Endothelial cell (in vitro differentiated cells): ENCODE data around the gene AP3S1. TPM values are rescaled to one million over a fixed set of nuclear protein-coding genes. Genes with fewer than 3 reads are reported as not detected.
"Not testable (repeated sequence)": the region's sequence is repeated elsewhere in the genome, so short reads cannot be mapped to it uniquely, and the experiment has no call there.

ENCODE experiments used
- DNase-seq: peaks from one replicate; pipeline ENCODE4 v3.0.0; 2021; ENCODE audit warnings: low spot score
- H3K27ac Mint-ChIP-seq: one replicate; pipeline ENCODE4 v1.8.0; 2021; ENCODE audit warnings: mixed read lengths, inconsistent platforms; ENCODE audit not compliant: unreplicated experiment
- H3K27me3 Mint-ChIP-seq: one replicate; pipeline ENCODE4 v1.8.0; 2021; ENCODE audit warnings: mild to moderate bottlenecking, moderate library complexity, mixed read lengths, inconsistent platforms; ENCODE audit not compliant: unreplicated experiment
- H3K36me3 Mint-ChIP-seq: one replicate; pipeline ENCODE4 v1.8.0; 2021; ENCODE audit warnings: mild to moderate bottlenecking, low read depth, mixed read lengths, inconsistent platforms; ENCODE audit not compliant: unreplicated experiment
- H3K4me1 Mint-ChIP-seq: one replicate; pipeline ENCODE4 v1.8.0; 2021; ENCODE audit warnings: mild to moderate bottlenecking, mixed read lengths, inconsistent platforms; ENCODE audit not compliant: unreplicated experiment
- H3K4me3 Mint-ChIP-seq: one replicate; pipeline ENCODE4 v1.8.0; 2021; ENCODE audit warnings: mild to moderate bottlenecking, mixed read lengths, inconsistent platforms; ENCODE audit not compliant: unreplicated experiment
- H3K9me3 Mint-ChIP-seq: one replicate; pipeline ENCODE4 v1.8.0; 2021; ENCODE audit warnings: mixed read lengths, inconsistent platforms; ENCODE audit not compliant: unreplicated experiment
- CTCF ChIP-seq: fragments of 200-600 bp; sonication (generic); IDR thresholded peaks from one replicate; pipeline ENCODE4 v1.5.0; 2021; ENCODE audit warnings: antibody characterized with exemption; ENCODE audit not compliant: unreplicated experiment
- total RNA-seq: library from RNA; stranded (reverse); fragmentation: NEBNext Ultra II Directional; extraction: Animal tissue kit (Norgen Biotek cat#: 25700); gene quantifications from one replicate; pipeline ENCODE4 v1.2.1, GENCODE V29; 2021; ENCODE audit not compliant: unreplicated experiment

Gene AP3S1
- total RNA-seq, 1 donor from 2014 or later = 118 TPM

GRCh38 chr5:115873392-115873791 lies 31.7 kb downstream of the AP3S1 start:
- H3K27me3 Mint-ChIP-seq = no peaks in the 10 kb centered on the region
- no peaks in the 10 kb centered on the region for H3K9me3 Mint-ChIP-seq
- no peak overlapping the region for H3K27ac Mint-ChIP-seq
- no peak overlapping the region for H3K4me3 Mint-ChIP-seq
- H3K36me3 Mint-ChIP-seq = no peaks in the 10 kb centered on the region
- TF ChIP-seq CTCF = no peak
- no peaks in the 10 kb centered on the region for H3K4me1 Mint-ChIP-seq
- no peak for DNase-seq

- Mint-ChIP-seq H3K27ac (no peak overlapping the region), H3K4me3 (no peak overlapping the region), H3K27me3 (no peaks in the 10 kb centered on the region), H3K9me3 (no peaks in the 10 kb centered on the region), H3K36me3 (no peaks in the 10 kb centered on the region), H3K4me1 (no peaks in the 10 kb centered on the region)
- DNase-seq = no peak
- TF ChIP-seq CTCF = peak; percentile 47
These were observed 33.7 kb downstream of the AP3S1 start for GRCh38 chr5:115875447-115875846.

- not testable (repeated sequence) for H3K27me3 Mint-ChIP-seq, H3K4me1 Mint-ChIP-seq, H3K4me3 Mint-ChIP-seq, H3K27ac Mint-ChIP-seq, H3K36me3 Mint-ChIP-seq, H3K9me3 Mint-ChIP-seq, DNase-seq
These were observed 35.6 kb downstream of the AP3S1 start for GRCh38 chr5:115877342-115877741.

GRCh38 chr5:115882434-115882833 lies 40.7 kb downstream of the AP3S1 start:
- not testable (repeated sequence) for H3K4me1 Mint-ChIP-seq, H3K9me3 Mint-ChIP-seq, H3K4me3 Mint-ChIP-seq, H3K27ac Mint-ChIP-seq, DNase-seq, H3K27me3 Mint-ChIP-seq
- peaks cover 11% of the 10 kb centered on the region for H3K36me3 Mint-ChIP-seq

- no peak for DNase-seq
- Mint-ChIP-seq H3K9me3 (no peaks in the 10 kb centered on the region), H3K4me3 (no peak overlapping the region), H3K27ac (no peak overlapping the region), H3K27me3 (no peaks in the 10 kb centered on the region), H3K4me1 (no peaks in the 10 kb centered on the region), H3K36me3 (peaks cover 11% of the 10 kb centered on the region)
- no peak for TF ChIP-seq CTCF
These were observed 43.0 kb downstream of the AP3S1 start for GRCh38 chr5:115884704-115885103.

- H3K27ac Mint-ChIP-seq, H3K4me3 Mint-ChIP-seq, DNase-seq, H3K27me3 Mint-ChIP-seq, H3K4me1 Mint-ChIP-seq, H3K9me3 Mint-ChIP-seq: not testable (repeated sequence)
- H3K36me3 Mint-ChIP-seq = peaks cover 11% of the 10 kb centered on the region
These were observed 43.5 kb downstream of the AP3S1 start for GRCh38 chr5:115885208-115885607.

- DNase-seq = no peak
- Mint-ChIP-seq H3K4me1 (no peaks in the 10 kb centered on the region), H3K4me3 (no peak overlapping the region), H3K27me3 (no peaks in the 10 kb centered on the region), H3K9me3 (no peaks in the 10 kb centered on the region), H3K36me3 (peaks cover 5% of the 10 kb centered on the region), H3K27ac (no peak overlapping the region)
- TF ChIP-seq CTCF = no peak
These were observed 46.3 kb downstream of the AP3S1 start for GRCh38 chr5:115888027-115888426.
